GM12878 (cell line): ENCODE data around the gene CMSS1. TPM values are rescaled to one million over a fixed set of nuclear protein-coding genes. Genes with fewer than 3 reads are reported as not detected.

ENCODE experiments used
- ATAC-seq: fragments of 200-7000 bp; cut with Tn5 transposase; 3 replicates; pipeline ENCODE4 v1.9.1; 2020; ENCODE audit warnings: mild to moderate bottlenecking, moderate library complexity
- BruUV-seq: library from RNA; stranded (reverse); fragments of 400-500 nt; replicated peaks from 2 replicates; lab custom pipeline; 2021; lab: Mats Ljungman, UMichigan
- CTCF ChIA-PET: fragments of 300-600 bp; sonication (Branson Sonifier 250); formaldehyde crosslinking; extraction: SDS; loops from one replicate; lab custom pipeline; 2021; ENCODE audit warnings: inconsistent platforms; lab: Yijun Ruan, JAX
- POLR2A ChIA-PET: fragments of 350-600 bp; formaldehyde crosslinking; extraction: SDS; loops from one replicate; lab custom pipeline; 2021; ENCODE audit warnings: inconsistent platforms; lab: Charles Lee
- RAD21 ChIA-PET: fragments of 300-600 bp; sonication (Branson Sonifier 250); formaldehyde crosslinking; loops from one replicate; lab custom pipeline; 2023; ENCODE audit warnings: antibody characterized with exemption; ENCODE audit not compliant: unreplicated experiment; lab: Charles Lee
- SMC1A ChIA-PET: fragments of 300-600 bp; sonication (Branson Sonifier 250); formaldehyde crosslinking; loops from one replicate; lab custom pipeline; 2023; ENCODE audit not compliant: unreplicated experiment, uncharacterized antibody; lab: Charles Lee
- DNase-seq: peaks from one replicate; pipeline ENCODE4 v3.0.0-alpha.2; 2011; ENCODE audit warnings: low read depth, low spot score
- FAIRE-seq: peaks from 3 replicates; lab custom pipeline; 2011; peaks lifted over from hg19 to GRCh38; lab: Jason Lieb, UNC
- H2AFZ ChIP-seq: 2 replicates; pipeline ENCODE4 v1.6.0; 2011; ENCODE audit warnings: low read depth, low read length, control low read depth; ENCODE audit not compliant: control insufficient read depth
- H3K27ac ChIP-seq: 2 replicates; pipeline ENCODE4 v1.5.1; 2011; ENCODE audit warnings: control low read depth; ENCODE audit not compliant: control insufficient read depth, insufficient read depth
- H3K27me3 ChIP-seq, 2 experiments: replicated peaks in 1 of 2; 2 replicates each; pipeline versions ENCODE4 v1.6.0 to v1.6.1; 2011; ENCODE audit warnings: low read length in 1 of 2; ENCODE audit not compliant: control insufficient read depth in 2 of 2, insufficient read depth in 2 of 2
- H3K36me3 ChIP-seq, 2 experiments: 2 replicates each; pipeline ENCODE4 v1.5.1; 2011; ENCODE audit warnings: low read length in 1 of 2; ENCODE audit not compliant: control insufficient read depth in 2 of 2, insufficient read depth in 2 of 2
- H3K4me1 ChIP-seq: 2 replicates; pipeline ENCODE4 v1.6.1; 2011; ENCODE audit warnings: mild to moderate bottlenecking, low read length, moderate library complexity, mixed read lengths; ENCODE audit not compliant: control insufficient read depth, insufficient read depth
- H3K4me2 ChIP-seq: 2 replicates; pipeline ENCODE4 v1.6.0; 2011; ENCODE audit warnings: control low read depth; ENCODE audit not compliant: control insufficient read depth, insufficient read depth
- H3K4me3 ChIP-seq: fragments of 200-600 bp; sonication (generic); 2 replicates; pipeline ENCODE4 v1.5.1; 2016
- H3K79me2 ChIP-seq: 2 replicates; pipeline ENCODE4 v1.6.0; 2011; ENCODE audit warnings: low read length; ENCODE audit not compliant: control insufficient read depth, insufficient read depth
- H3K9ac ChIP-seq: 2 replicates; pipeline ENCODE4 v1.8.0; 2011; ENCODE audit warnings: low read length, control low read depth, mixed read lengths; ENCODE audit not compliant: control insufficient read depth, insufficient read depth
- H3K9me3 ChIP-seq: replicated peaks from 3 replicates; pipeline ENCODE4 v1.5.1; 2011; ENCODE audit warnings: mild to moderate bottlenecking, low read length; ENCODE audit not compliant: control insufficient read depth, insufficient read depth
- H4K20me1 ChIP-seq: 2 replicates; pipeline ENCODE4 v1.6.0; 2011; ENCODE audit not compliant: control insufficient read depth, insufficient read depth
- IRF4 ChIP-seq: IDR thresholded peaks from 2 replicates; pipeline ENCODE4 v1.6.1; 2011; ENCODE audit warnings: low read depth, low read length
- JUND ChIP-seq: IDR thresholded peaks from 2 replicates; pipeline ENCODE4 v1.6.1; 2012; ENCODE audit warnings: low read depth, mild to moderate bottlenecking, low read length, improper control_type of control experiment, moderate library complexity
- ZNF217 ChIP-seq: fragments of 450-650 bp; IDR thresholded peaks from 2 replicates; pipeline ENCODE4 v1.6.1; 2017; ENCODE audit warnings: antibody characterized with exemption, mild to moderate bottlenecking
- WGBS: methylation state at CpG from one replicate; pipeline ENCODE4 v1.1.6; 2016; ENCODE audit warnings: low lambda C conversion rate; ENCODE audit not compliant: insufficient replicate concordance, insufficient coverage; ENCODE audit errors: missing lambda C conversion rate; 5-methylcytosine and 5-hydroxymethylcytosine counted together
- in situ Hi-C: fragments of 300-500 bp; cut with MboI; formaldehyde crosslinking; loops from 9 replicates; pipeline ENCODE4 v1.14.3; 2018; ENCODE audit warnings: mixed read lengths
- intact Hi-C: fragments of 100-400 bp; cut with micrococcal nuclease; formaldehyde crosslinking; loops from one replicate; pipeline ENCODE4 v1.14.2; 2022; ENCODE audit not compliant: unreplicated experiment
- polyA plus RNA-seq, 11 experiments: library from polyadenylated mRNA; depleted of rRNA in 4 of 11; unstranded in 6 of 11; stranded (reverse) in 5 of 11; fragments of >200 nt; fragmentation: Nextera tagmentation in 4 of 11; fragmentation: Illumina TruSeq in 1 of 11; extraction: Ambion mirVana in 4 of 11; extraction: Trizol in 1 of 11; gene quantifications; 1 replicate in 1 of 11; 2 replicates in 10 of 11; pipeline versions ENCODE4 v1.2.1 to v1.2.3, GENCODE V29; 2011 to 2016; ENCODE audit warnings: inconsistent platforms in 2 of 11, missing spikeins in 2 of 11, low read depth in 1 of 11
- total RNA-seq, 4 experiments: library from RNA; depleted of rRNA in 3 of 4; stranded (reverse); fragments of >200 nt in 3 of 4; fragmentation: Illumina TruSeq in 1 of 4; extraction: Trizol in 1 of 4; gene quantifications; 2 replicates each; pipeline versions ENCODE4 v1.2.1 to v1.2.3, GENCODE V29; 2013 to 2021
- TF ChIP-seq, protein P1 (sequence below): fragments of 450-650 bp; formaldehyde crosslinking; IDR thresholded peaks from 2 replicates; pipeline ENCODE4 v1.4.0; 2020; ENCODE audit warnings: mild to moderate bottlenecking, moderate library complexity

CMSS1 gene
- total and polyA plus RNA-seq, 10 of the 15 experiments (the other 5 are each of a cell fraction or from before 2014, with no cell fraction given): 31.0 to 118 (median 70.1) TPM

DNA sequence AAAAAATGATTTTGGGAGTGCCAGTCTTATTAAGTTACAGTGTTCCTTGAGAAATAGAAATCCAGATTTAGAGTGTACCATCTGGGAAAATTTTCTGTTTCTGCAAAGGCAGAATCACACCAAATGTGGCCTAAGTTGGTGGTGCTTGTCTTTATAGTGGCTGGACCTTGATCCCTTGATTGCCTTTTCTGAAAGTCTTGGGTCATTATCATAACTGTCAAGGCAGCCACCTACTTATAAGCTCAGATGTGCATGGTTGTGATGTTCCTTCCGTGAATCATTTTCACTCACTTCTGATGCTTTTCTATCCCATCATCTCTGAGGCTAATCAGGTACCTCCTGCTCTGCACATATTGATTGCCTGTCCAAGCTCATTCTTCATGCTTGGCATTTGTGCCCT lies 20.1 kb downstream of the CMSS1 start:
- no peaks in the 10 kb centered on the region for H3K36me3 ChIP-seq
- no peak overlapping the region for H3K27ac ChIP-seq
- H3K27me3 ChIP-seq: no peaks in the 10 kb centered on the region
- 100% methylated on average over 1 of the region's 1 CpG for WGBS
- SMC1A ChIA-PET: interaction anchor here (0.7 to 1.9 kb wide), 4 partner anchors 10 to 417 kb away, joined by 3 to 7 read pairs (median 4); no protein-coding TSS in a partner anchor
- ATAC-seq (no peak), DNase-seq (no peak), FAIRE-seq (no peak)
- H3K79me2 ChIP-seq: no peaks in the 10 kb centered on the region
- CTCF ChIA-PET: interaction anchor here (0.7 to 3.4 kb wide), 5 partner anchors 15 to 418 kb away, joined by 3 to 16 read pairs (median 4); no protein-coding TSS in a partner anchor
- H2AFZ ChIP-seq: no peak overlapping the region
- POLR2A ChIA-PET: interaction anchor here (0.6 kb wide), 1 partner anchor 496 kb away, joined by 3 read pairs; no protein-coding TSS in a partner anchor
- no peak overlapping the region for H3K4me3 ChIP-seq
- in situ Hi-C loops: loop anchor here (5.0 to 10.0 kb wide), 3 partner anchors 230 to 757 kb away; no protein-coding TSS in a partner anchor
- no peak overlapping the region for H3K9ac ChIP-seq
- H3K9me3 ChIP-seq: no peaks in the 10 kb centered on the region
- peaks cover 4% of the 10 kb centered on the region; the same call in 1 of the 2 replicates for H3K4me1 ChIP-seq
- TF ChIP-seq, protein P1, sequence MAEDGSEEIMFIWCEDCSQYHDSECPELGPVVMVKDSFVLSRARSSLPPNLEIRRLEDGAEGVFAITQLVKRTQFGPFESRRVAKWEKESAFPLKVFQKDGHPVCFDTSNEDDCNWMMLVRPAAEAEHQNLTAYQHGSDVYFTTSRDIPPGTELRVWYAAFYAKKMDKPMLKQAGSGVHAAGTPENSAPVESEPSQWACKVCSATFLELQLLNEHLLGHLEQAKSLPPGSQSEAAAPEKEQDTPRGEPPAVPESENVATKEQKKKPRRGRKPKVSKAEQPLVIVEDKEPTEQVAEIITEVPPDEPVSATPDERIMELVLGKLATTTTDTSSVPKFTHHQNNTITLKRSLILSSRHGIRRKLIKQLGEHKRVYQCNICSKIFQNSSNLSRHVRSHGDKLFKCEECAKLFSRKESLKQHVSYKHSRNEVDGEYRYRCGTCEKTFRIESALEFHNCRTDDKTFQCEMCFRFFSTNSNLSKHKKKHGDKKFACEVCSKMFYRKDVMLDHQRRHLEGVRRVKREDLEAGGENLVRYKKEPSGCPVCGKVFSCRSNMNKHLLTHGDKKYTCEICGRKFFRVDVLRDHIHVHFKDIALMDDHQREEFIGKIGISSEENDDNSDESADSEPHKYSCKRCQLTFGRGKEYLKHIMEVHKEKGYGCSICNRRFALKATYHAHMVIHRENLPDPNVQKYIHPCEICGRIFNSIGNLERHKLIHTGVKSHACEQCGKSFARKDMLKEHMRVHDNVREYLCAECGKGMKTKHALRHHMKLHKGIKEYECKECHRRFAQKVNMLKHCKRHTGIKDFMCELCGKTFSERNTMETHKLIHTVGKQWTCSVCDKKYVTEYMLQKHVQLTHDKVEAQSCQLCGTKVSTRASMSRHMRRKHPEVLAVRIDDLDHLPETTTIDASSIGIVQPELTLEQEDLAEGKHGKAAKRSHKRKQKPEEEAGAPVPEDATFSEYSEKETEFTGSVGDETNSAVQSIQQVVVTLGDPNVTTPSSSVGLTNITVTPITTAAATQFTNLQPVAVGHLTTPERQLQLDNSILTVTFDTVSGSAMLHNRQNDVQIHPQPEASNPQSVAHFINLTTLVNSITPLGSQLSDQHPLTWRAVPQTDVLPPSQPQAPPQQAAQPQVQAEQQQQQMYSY (CRISPR knock-in tag): no peak
- TF ChIP-seq JUND: no peak
- TF ChIP-seq ZNF217: no peak
- no peak for TF ChIP-seq IRF4
- TF ChIP-seq, all 136 proteins: peak for 0
- intact Hi-C loops: no loop called here
- RAD21 ChIA-PET: interaction anchor here (1.8 kb wide), 1 partner anchor 416 kb away, joined by 10 read pairs; no protein-coding TSS in a partner anchor
- H4K20me1 ChIP-seq: no peaks in the 10 kb centered on the region
- BruUV-seq: no TSS peak
- no peak overlapping the region for H3K4me2 ChIP-seq
